Measurements from ENCODE around the gene JAKMIP2.

- TF ChIP-seq ZFP3 (CRISPR knock-in tag; IDR thresholded peaks at IDR 0.05) (no peak), BACH2 (CRISPR knock-in tag; IDR thresholded peaks at IDR 0.05; ENCODE audit: borderline replicate concordance) (no peak), ZFP30 (CRISPR knock-in tag; IDR thresholded peaks at IDR 0.05) (no peak), ARNTL (CRISPR knock-in tag; IDR thresholded peaks at IDR 0.05; ENCODE audit: borderline replicate concordance, low read depth) (no peak)
Measured at GRCh38 chr5:147753765-147754164, 28.8 kb downstream of the JAKMIP2 start.

All from SK-N-SH treated with all-trans-retinoic acid at 6 μM for 48 hours (cell line).